Measurements from ENCODE around the gene PCBP3.
"Not testable (repeated sequence)": the region's sequence is repeated elsewhere in the genome, so short reads cannot be mapped to it uniquely, and the experiment has no call there.

PCBP3 gene

DNA sequence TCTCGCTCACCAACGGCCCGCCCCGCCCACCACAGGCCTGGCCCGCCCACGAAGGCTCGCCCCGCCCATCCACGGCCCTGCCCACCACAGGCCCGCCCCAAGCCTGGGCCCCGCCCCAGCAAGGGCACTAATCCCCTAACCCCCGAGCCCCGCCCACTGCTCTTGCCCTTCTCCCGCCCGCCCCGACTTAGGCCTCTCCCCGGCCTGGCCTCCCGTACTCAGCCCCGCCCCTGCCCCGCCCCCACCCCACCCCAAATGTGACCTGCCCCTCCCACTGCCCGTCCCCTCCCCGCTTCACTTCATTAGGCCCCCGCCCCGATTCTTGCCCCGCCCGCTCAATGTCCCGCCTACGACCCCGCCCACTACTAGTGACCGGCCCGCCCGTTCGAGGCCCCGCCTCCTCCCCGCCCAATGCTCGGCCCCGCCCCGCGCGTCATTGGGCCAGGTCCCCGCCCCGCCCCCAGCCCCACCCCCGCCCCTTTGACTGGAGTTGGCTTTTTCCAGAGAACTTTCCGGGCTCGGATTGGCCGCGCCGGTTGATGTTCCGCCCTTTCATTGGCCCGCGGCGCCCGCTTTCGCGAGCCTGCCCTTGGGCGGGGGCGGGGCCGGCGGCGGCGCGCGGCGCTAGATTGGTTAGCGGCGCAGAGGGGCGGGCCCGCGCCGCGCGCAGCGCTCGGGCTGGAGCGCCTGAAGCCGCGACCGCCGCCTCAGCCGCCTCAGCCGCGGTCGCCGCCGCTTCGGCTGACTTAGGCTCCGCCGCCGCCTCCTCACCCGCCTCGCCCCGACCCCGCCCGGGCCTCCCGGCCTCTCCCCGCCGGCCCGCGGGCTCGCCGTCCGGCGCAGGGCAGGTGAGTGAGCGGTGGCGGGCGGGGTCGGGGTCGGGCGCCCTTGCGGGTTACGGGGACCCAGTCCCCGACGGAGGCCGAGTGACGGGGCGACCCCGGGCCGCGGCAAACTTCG, at the start of gene PCBP3:
TSS of gene PCBP3 (plus strand) at position 705 of the 960 bp plus-strand sequence. CDS start 206,361 bp downstream, outside the sequence.
- DNase-seq = peak; percentile 91

DNA sequence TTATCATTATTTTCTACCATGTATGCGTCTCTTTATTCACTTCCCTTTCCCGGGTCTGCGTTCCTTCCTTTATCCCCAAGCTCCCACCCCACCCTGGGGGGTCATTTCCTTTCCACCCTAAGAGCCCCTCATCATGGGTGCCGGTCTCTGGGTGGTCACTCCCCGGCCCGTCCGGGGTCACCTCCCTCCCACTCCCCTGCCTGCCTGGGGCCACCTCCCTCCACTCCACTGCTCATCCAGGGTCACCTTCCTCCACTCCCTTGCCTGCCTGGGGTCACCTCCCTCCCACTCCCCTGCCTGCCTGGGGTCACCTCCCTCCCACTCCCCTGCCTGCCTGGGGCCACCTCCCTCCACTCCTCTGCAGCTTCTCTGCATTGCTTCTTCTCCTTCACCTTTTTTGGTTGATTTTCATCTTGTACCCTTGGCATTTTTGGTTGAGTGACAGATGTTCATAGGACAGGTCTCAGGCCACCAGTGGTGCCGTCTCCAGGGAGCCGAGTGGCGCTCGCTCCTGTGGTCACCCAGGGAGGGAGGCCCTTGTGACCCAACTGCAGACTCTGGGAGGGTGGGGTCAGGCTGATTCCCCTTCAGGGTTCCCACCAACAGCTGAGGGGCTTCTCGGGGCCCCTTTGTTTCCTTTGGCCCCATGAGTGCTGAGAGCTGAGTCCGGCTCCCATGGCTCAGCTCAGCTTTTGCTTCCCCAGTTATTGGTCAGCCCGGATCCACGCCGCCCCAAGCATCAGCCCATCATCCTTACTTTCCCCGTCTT, 48.6 kb upstream of the PCBP3 start:
- DNase-seq = no peak

DNA sequence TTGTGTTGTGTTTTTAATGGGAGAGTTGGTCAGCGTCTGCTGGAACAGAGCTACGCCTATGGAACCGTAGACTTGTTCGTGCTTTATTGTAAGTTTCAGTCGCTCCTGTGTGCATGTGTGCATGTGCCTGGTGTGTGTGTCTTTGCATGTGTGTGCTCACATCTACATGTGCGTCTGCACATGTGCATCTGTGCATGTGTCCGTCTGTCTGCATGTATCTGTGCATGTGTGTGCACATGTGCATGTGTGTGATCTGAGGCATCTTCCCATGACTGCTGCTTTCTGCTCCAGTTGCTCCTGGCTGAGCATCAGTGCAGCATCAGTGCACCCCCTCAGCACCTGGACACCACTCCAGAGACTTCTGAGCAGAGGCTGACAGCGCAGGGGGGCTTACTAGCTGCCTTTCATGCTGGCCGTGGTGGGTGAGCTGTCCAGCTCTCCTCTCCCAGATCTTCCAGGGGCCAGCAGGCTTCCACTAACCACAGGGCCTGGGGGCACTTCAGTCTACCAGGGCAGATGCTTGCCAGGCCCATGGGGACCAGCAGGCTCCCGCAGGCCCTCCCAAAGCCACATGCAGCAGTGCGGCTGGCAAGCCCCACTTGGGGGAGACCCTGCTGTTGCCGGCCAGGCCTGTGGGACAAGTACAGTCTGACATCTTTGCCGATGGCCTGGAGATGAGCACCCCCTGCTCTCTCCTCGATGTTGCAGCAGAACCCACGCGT, 47.8 kb upstream of the PCBP3 start:
- DNase-seq = no peak

DNA sequence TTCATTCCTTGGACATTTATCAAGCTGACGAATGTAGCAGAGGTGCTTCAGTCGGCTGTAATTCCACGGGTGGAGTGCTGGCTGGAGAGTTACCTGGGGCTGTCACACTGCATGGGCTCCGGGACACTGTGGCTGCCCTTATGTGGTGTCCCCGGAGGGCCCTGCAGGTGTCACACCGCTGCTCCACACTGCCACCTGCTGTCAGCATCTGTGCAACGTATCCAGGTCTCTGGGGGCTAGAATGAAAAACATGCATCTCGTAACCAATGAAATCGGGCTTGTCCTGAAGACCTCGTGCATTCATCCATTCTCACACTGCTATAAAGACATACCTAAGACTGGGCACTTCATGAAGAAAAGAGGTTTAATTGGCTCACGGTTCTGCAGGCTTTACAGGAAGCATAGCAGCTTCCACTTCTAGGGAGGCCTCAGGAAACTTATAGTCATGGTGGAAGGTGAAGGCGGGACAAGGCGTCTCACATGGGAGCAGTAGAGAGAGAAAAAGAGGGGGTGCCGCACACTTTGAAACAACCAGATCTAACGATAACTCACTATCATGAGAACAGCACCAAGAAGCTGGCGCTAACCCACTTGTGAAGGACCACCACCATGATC, 46.7 kb upstream of the PCBP3 start:
- DNase-seq = peak; percentile 84

DNA sequence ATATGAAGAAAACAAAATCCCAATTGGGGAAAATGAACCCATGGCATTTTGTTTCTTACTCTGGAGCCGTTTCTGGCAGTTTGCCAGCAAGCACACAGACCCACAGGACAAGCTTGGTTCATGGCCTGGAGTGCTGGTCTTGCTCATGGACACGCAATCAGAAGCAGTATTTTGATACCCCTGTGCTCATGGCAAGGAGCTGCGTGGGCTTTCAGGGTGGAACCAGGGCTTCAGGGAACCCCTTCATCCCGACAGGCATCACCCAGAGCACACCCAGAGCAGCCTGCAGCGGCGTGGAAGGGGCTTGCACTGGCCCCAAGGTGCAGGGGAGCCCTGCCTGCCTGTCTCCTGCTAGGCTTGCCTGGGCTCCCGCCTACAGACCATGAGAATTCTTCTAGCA, 45.4 kb upstream of the PCBP3 start:
- DNase-seq = no peak

DNA sequence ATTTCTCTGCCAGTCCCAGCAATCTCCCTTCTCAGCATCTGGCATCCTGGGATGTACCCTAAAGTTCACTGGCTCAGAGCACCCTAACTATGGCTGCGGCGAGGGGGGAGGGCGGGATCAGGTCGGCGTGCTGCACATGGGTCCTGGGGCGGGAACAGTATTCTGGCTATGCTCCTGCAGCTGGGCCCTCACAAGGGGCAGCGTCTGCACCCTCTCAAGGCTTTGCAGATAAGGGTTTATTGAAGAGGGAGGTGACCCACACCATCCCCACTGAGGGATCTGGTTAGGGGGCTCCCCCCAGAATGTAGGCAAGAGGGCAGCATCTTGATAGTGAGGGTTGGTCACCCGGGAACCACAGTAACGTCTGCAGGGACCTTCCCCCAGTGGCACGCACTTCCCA, 44.9 kb upstream of the PCBP3 start:
- no peak for DNase-seq

DNA sequence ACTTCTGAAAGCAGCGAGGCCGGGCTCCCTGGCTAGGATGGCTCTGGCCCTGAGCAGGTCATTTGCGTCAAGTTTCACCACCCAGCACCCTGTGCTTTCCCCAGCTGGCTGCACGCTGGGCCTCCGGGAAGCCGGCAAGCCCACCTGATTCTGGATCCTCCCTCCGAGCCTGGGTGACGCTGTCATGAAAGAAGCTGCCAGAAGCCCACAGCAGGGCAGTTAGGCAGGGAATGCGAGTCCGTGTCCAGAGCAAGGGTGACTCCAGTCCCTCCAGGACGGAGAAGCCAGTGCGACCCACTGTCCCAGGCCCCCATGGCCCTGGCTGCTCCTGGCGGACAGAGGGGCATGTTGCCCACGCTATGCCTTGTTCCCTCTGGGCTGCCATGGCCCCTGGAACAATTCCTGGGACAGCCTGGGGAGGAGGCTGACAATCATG, 44.4 kb upstream of the PCBP3 start:
- no peak for DNase-seq

DNA sequence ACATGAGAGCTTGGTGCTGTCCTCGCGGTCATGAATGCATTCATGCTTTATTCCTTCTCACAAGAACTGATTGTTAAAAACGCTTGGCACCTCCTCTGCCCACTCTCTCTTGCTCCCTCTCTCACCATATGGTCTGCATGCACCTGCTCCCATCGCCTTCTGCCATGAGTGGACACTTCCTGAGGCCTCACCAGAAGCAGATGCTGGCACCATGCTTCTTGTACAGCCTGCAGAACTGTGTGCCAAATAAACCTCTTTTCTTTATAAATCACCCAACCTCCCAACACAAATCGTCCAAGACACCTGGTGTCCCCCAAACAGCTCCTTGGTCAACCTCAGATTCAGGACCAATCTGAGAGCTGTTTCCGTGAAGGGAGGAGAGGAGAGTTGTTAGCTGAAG, 43.3 kb upstream of the PCBP3 start:
- DNase-seq = no peak

DNA sequence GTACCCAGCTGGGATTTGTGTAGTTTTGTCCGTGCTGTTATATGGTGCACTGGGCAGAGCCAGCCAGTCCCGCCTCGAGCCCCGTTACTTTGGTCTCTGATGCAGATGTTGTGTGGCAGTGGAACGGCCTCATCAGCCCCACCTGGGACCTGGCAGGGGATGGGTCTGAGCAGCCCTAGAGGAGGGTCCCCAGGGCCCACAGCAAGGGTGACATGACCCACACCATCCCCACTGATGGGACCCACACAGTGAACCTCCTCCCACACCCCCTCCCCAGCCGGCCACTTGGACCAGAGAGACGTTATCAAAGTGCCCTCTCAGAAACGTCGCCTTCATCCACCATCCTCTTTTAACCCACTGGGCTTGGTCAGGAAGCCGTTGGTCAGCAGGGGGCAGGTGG, 42.0 kb upstream of the PCBP3 start:
- DNase-seq = no peak

DNA sequence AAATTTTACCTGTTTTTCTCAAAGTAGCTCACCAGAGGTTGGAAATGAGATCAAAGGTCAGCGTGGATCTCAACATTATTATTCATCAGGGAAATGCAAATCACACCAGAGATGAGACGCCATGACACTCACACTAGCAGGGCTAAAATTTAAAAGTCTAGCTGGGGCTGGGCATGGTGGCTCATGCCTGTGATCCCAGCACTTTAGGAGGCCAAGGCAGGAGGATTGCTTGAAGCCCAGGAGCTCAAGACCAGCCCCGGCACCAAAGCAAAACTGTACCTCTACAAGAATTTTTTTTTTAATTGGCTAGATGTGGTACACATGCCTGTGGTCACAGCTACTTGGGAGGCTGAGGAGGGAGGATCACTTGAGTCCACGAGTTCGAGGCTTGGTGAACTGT, 41.4 kb upstream of the PCBP3 start:
- no peak for DNase-seq

DNA sequence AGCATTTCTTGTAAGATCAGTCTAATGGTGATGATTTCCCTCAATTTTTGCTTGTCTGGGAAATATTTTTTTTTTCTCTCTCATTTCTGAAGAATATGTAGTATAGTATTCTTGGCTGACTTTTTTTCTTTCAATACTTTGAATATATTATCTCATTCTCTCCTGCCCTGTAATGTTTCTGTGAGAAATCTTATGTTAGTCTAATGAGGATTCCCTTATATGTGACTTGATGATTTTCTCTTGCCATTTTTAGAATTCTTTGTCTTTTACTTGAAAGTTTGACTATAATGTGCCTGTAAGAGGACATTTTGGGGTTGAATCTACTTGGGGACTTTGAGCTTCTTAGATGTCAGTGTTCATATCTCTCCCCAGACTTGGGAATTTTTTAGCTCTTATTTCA, 40.0 kb upstream of the PCBP3 start:
- no peak for DNase-seq

DNA sequence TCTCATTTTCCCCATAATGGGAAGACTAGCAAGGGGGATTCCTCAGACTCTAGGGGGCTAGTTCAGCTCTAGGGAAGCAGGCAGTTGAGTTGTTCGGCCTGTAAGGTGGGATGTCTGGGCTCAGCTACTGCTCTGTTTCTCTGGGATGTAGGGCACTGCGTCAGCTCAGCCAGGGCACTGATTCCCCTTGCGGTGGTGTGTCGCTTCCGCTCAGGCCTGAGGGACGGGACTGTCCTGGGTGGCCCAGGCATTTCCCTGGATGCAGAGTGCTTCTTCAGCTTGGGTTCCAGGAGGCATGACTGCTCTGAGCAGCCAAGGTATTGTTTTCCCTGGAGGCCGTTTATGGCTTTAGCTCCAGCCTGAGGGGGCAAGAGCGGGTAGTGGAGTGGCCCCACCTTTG, 38.8 kb upstream of the PCBP3 start:
- DNase-seq = not testable (repeated sequence)

DNA sequence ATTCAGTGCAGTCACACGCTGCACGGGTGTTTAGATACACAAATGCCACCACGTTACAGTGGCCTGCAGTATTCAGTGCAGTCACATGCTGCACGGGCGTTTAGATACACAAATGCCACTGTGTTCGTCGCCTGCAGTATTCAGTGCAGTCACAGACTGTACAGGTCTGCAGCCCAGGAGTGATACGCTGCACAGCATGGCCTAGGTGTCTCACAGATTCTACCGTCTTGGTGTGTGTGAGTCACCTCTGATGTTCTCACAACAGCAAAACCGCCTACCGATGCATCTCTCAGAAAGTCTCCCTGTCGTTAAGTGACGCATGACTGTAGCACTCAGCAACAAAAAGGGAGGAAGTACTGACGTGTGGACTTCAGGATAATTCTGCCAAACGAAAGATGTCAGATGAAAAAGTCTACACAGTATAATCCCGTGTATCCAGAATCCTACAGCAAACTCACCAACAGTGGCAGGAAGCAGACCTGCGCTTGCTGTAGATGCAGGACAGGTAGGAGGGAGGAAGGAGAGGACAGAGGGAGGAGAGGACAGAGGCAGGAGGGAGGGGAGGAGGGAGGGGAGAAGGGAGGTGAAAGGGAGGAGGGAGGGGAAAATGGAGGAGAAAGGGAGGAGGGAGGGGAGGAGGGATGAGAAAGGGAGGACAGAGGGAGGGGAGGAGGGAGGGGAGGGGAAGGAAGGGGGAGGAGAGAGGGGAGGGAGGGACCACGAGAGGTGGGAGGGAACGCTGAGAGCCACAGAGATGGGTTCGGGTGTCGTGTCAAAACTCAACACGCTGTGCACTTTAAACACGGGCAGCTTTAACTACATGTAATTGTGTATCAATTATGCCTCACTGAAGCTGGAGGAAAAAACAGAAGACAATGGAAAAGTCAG, 36.3 kb upstream of the PCBP3 start:
- peak; percentile 51 for DNase-seq

DNA sequence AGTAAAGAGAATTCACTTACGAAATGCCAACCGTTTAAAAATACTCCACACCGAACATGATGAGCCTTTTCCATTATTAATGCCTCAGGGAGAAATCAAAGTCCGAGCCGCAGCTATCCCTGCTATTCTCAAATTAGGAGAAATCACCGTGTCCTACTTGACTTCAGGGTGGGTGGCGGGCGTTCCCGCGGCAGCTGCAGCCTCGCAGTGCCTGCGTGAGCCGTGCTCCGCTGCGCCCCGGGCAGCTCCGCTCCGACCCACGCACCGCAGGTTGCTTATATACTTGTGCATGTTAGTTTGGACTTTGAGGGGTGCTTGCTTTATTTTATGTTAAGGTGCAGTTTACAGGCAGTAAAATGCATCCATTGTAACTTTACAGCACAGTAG, 35.6 kb upstream of the PCBP3 start:
- no peak for DNase-seq

DNA sequence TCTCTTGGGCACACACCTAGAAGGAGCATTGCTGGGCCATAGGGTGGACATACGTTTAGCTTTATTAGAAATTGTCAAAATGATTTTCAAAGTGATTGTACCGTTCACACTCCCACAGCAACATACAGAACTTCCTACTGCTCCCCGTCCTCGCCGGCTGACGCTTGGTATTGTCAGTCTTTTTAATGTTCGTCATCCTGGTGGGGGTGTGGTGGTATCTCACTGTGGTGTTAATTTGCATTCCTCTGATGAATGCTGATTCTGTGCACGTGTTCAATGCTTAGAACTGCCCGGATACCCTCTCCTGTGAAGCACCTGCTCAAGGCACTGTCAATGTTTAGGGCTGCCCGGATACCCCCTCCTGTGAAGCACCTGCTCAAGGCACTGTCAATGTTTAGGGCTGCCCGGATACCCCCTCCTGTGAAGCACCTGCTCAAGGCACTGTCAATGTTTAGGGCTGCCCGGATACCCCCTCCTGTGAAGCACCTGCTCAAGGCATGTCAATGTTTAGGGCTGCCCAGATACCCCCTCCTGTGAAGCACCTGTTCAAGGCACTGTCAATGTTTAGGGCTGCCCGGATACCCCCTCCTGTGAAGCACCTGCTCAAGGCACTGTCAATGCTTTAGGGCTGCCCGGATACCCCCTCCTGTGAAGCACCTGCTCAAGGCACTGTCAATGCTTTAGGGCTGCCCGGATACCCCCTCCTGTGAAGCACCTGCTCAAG, 34.6 kb upstream of the PCBP3 start:
- peak; percentile 52 for DNase-seq

DNA sequence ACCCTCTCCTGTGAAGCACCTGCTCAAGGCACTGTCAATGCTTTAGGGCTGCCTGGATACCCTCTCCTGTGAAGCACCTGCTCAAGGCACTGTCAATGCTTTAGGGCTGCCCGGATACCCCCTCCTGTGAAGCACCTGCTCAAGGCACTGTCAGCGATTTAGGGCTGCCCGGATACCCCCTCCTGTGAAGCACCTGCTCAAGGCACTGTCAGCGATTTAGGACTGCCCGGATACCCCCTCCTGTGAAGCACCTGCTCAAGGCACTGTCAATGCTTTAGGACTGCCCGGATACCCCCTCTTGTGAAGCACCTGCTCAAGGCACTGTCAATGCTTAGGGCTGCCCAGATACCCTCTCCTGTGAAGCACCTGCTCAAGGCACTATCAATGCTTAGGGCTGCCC, 33.9 kb upstream of the PCBP3 start:
- not testable (repeated sequence) for DNase-seq

DNA sequence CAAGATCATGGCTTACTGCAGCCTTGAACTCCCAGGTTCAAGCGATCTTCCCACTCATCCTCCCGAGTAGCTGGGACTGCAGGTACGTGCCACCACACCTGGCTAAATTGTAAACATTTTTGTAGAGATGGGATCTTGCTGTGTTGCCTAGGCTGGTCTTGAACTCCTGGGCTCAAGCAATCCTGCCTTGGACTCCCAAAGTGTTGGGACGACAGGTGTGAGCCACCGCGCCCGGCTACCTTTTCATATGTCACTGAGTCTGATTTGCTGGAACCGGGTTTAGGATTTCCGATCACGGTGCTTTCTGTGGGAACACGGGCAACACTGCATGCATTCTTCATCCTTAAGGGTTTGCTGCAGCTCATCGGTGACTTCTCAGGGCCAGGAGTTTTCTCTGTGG, 32.2 kb upstream of the PCBP3 start:
- DNase-seq = no peak

DNA sequence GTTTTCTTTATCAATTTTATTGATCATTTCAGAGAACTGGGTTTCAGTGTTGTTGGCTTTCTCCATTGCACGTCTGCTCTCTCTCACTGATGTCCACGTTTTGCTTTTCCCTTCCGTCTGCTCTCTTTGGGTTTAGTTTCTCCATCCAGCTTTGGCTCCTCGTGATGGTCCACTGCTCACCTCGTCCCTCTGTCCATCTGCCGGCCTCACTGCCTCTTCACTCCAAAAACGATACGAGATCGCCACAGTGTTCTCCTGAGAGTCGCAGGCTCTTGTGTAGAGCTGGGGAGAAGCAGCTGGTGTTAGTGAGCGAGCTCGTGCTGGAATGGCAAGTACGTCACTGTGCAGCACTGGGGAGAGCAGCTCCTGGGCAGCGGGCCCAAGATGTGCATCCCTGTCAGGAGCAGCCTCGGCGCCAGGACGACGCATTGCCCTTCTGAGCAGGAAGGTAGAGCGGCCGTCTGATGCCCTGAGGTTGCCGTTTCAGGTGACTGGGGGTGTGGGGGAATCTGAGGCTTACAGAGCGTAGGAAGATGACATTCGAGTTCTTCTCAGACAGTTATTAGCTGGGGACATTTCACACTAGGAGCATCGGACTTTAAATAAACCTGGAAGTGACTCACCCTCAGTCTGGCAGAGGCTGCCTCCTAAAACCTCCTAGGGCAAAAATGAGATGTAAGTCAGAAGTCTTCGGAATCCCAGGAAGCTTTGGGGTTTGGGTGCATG, 31.4 kb upstream of the PCBP3 start:
- DNase-seq = no peak

DNA sequence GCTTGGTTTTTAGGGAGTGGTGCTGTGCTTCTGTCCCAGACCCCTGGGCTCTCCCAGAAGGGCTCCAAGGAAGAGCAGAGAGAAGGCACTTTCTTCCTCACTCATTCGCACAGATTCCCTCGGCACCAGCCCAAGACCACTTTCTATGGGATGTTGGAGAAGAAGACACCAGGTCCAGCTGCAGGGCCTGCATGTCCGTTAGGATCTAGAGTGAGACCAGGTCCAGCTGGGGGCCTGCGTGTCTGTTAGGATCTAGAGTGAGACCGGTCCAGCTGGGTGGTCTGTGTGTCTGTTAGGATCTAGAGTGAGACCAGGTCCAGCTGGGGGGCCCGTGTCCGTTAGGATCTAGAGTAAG, 30.9 kb upstream of the PCBP3 start:
- not testable (repeated sequence) for DNase-seq

DNA sequence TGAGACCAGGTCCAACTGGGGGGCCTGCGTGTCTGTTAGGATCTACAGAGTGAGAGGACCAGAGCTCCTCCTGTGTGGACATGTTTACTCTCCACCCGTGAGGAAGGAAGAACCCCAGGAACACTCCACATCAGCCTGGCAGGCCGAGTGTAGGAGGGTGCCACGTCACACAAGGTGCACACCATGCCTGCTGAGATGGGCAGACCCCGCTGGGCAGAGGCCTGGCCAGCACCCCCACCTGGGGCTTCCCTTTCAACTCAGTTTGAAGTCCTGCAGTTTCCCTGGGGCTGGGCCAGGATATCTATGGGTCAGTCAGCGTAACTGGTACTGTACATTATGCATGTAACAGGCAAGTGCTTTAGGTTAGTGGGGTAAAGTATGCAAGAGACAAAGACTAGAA, 30.1 kb upstream of the PCBP3 start:
- DNase-seq = no peak

DNA sequence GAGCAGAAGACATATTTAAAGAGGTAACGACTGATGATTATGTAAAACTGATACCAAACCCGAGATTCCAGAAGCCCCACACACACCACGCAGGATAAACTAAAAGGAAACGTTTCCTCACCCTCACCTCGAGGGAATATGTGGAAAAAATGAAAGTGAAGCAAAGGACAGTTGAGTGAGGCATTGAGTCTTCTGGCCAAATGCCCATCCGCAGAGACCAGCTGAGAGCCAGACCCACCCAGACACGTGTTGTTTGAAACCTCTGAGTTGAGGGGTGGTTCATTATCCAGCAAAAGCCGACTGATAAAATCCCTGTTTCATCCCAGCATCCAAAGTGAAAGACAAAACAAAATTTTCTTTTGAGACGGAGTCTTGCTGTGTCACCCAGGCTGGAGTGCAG, 29.6 kb upstream of the PCBP3 start:
- no peak for DNase-seq

Data from CD4-positive, alpha-beta T cell treated with Interleukin-21 for 1 hour (primary cell).